ENCODE data around the gene CDH13. TPM values are rescaled to one million over a fixed set of nuclear protein-coding genes. Genes with fewer than 3 reads are reported as not detected.

CDH13 gene
- total RNA-seq, 1 donor from 2014 or later = 161 TPM

- H3K9me3 ChIP-seq (replicated peaks) = no peaks in the 10 kb centered on the region
- H3K36me3 ChIP-seq = no peaks in the 10 kb centered on the region
- no peaks in the 10 kb centered on the region for H3K27me3 ChIP-seq (ENCODE audit: low read depth)
- no peak overlapping the region for H3K4me3 ChIP-seq
- DNase-seq = no peak
- intact Hi-C loops (cut with micrococcal nuclease) = no loop called here
- no peak overlapping the region for H3K27ac ChIP-seq (replicated peaks)
- no peaks in the 10 kb centered on the region for H3K4me1 ChIP-seq
- no peak for TF ChIP-seq CTCF (IDR thresholded peaks at IDR 0.05; ENCODE audit: borderline replicate concordance)
These were observed 550.0 kb downstream of the CDH13 start for GRCh38 chr16:83176802-83177201.

GRCh38 chr16:83185902-83186301 lies 559.1 kb downstream of the CDH13 start:
- no peaks in the 10 kb centered on the region for H3K27me3 ChIP-seq (ENCODE audit: low read depth)
- H3K36me3 ChIP-seq = no peaks in the 10 kb centered on the region
- no peak overlapping the region for H3K27ac ChIP-seq (replicated peaks)
- intact Hi-C loops (cut with micrococcal nuclease) = no loop called here
- TF ChIP-seq CTCF (IDR thresholded peaks at IDR 0.05; ENCODE audit: borderline replicate concordance) = no peak
- no peak overlapping the region for H3K4me3 ChIP-seq
- no peaks in the 10 kb centered on the region for H3K9me3 ChIP-seq (replicated peaks)
- H3K4me1 ChIP-seq = no peaks in the 10 kb centered on the region
- no peak for DNase-seq

- TF ChIP-seq CTCF (IDR thresholded peaks at IDR 0.05; ENCODE audit: borderline replicate concordance) = no peak
- Histone ChIP-seq H3K4me3 (no peak overlapping the region), H3K27me3 (ENCODE audit: low read depth) (no peaks in the 10 kb centered on the region), H3K36me3 (no peaks in the 10 kb centered on the region), H3K4me1 (no peaks in the 10 kb centered on the region), H3K27ac (replicated peaks) (no peak overlapping the region), H3K9me3 (replicated peaks) (no peaks in the 10 kb centered on the region)
- intact Hi-C loops (cut with micrococcal nuclease) = no loop called here
- DNase-seq = no peak
These were observed 560.6 kb downstream of the CDH13 start for GRCh38 chr16:83187405-83187804.

- H3K4me3 ChIP-seq = no peak overlapping the region
- intact Hi-C loops (cut with micrococcal nuclease) = no loop called here
These were observed 570.0 kb downstream of the CDH13 start for GRCh38 chr16:83196796-83197195.

GRCh38 chr16:83197450-83197849 lies 570.7 kb downstream of the CDH13 start:
- no peaks in the 10 kb centered on the region for H3K36me3 ChIP-seq
- no peak overlapping the region for H3K4me3 ChIP-seq
- no peaks in the 10 kb centered on the region for H3K27me3 ChIP-seq (ENCODE audit: low read depth)
- intact Hi-C loops (cut with micrococcal nuclease) = no loop called here
- no peak for DNase-seq
- TF ChIP-seq CTCF (IDR thresholded peaks at IDR 0.05; ENCODE audit: borderline replicate concordance) = no peak
- H3K27ac ChIP-seq (replicated peaks) = no peak overlapping the region
- H3K4me1 ChIP-seq = no peaks in the 10 kb centered on the region
- no peaks in the 10 kb centered on the region for H3K9me3 ChIP-seq (replicated peaks)

More at GRCh38 chr16:83196796-83197195, 570.0 kb downstream of the CDH13 start:
- H3K27me3 ChIP-seq (ENCODE audit: low read depth) = no peaks in the 10 kb centered on the region
- no peaks in the 10 kb centered on the region for H3K4me1 ChIP-seq
- H3K36me3 ChIP-seq = no peaks in the 10 kb centered on the region
- no peak for TF ChIP-seq CTCF (IDR thresholded peaks at IDR 0.05; ENCODE audit: borderline replicate concordance)
- no peak overlapping the region for H3K27ac ChIP-seq (replicated peaks)
- no peaks in the 10 kb centered on the region for H3K9me3 ChIP-seq (replicated peaks)
- no peak for DNase-seq

- no peak overlapping the region for H3K4me3 ChIP-seq
- TF ChIP-seq CTCF (IDR thresholded peaks at IDR 0.05; ENCODE audit: borderline replicate concordance) = no peak
- no peaks in the 10 kb centered on the region for H3K36me3 ChIP-seq
- no peaks in the 10 kb centered on the region for H3K9me3 ChIP-seq (replicated peaks)
- H3K27me3 ChIP-seq (ENCODE audit: low read depth) = no peaks in the 10 kb centered on the region
- intact Hi-C loops (cut with micrococcal nuclease) = no loop called here
- no peaks in the 10 kb centered on the region for H3K4me1 ChIP-seq
- DNase-seq = no peak
- no peak overlapping the region for H3K27ac ChIP-seq (replicated peaks)
These were observed 572.2 kb downstream of the CDH13 start for GRCh38 chr16:83198977-83199376.

Data from left ventricle myocardium inferior (tissue), 1 donor.